Measurements from ENCODE around the gene ZC3H18.

DNA sequence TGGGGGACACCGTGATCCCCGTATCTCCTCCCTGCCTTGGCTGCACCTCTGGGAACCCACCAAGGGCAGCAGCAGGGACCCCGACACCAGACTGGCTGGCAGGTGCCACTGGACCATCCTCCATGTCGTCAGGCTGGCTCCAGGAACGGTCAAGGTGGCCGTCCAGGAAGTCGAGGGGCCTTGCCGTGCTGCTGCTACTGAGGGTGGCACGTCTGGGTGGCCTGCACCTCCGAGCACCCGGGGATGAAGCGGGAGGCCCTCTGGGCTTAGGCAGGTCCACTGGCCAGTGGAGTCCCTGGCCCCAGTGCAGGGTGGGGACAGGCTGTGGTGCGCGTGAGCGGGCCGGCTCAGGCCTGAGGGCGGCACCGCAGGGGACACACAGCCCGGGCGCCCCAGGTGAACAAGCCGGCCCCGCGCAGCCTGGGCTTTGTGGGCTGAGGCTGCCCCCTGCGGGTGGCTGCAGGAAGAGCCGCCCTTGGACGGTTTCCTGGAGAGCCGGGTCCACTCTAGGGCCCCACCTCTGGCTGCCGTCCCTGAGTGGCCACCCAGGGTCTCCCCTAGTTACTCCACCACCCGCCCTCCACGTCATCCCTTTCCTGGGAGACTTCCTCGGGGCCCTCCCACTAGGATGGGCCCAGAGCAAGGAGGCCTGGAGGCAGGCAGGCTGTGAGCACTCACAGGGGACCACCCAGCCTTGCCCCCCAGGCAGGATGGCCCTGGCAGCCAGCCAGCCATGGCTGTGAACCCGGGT is 42.8 kb upstream of the ZC3H18 start:
- TF ChIP-seq, protein P1, sequence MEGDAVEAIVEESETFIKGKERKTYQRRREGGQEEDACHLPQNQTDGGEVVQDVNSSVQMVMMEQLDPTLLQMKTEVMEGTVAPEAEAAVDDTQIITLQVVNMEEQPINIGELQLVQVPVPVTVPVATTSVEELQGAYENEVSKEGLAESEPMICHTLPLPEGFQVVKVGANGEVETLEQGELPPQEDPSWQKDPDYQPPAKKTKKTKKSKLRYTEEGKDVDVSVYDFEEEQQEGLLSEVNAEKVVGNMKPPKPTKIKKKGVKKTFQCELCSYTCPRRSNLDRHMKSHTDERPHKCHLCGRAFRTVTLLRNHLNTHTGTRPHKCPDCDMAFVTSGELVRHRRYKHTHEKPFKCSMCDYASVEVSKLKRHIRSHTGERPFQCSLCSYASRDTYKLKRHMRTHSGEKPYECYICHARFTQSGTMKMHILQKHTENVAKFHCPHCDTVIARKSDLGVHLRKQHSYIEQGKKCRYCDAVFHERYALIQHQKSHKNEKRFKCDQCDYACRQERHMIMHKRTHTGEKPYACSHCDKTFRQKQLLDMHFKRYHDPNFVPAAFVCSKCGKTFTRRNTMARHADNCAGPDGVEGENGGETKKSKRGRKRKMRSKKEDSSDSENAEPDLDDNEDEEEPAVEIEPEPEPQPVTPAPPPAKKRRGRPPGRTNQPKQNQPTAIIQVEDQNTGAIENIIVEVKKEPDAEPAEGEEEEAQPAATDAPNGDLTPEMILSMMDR (IDR thresholded peaks at IDR 0.05): peak; percentile 87 to 93 (median 91)
- no peak for TF ChIP-seq EP300 (IDR thresholded peaks at IDR 0.05)

Data from ovary (tissue), 3 donors.